AG04450 (cell line): ENCODE data around the gene CD46. TPM values are rescaled to one million over a fixed set of nuclear protein-coding genes. Genes with fewer than 3 reads are reported as not detected.

Source experiments
- CTCF ChIA-PET: fragments of 300-600, 350-600 bp; formaldehyde crosslinking; extraction: SDS; loops from one replicate; lab custom pipeline; 2022; ENCODE audit warnings: antibody characterized with exemption, inconsistent platforms; lab: Charles Lee
- POLR2A ChIA-PET: fragments of 350-600 bp; formaldehyde crosslinking; extraction: SDS; loops from one replicate; lab custom pipeline; 2021; ENCODE audit warnings: antibody characterized with exemption, inconsistent platforms; lab: Yijun Ruan, JAX
- DNase-seq: peaks from one replicate; pipeline ENCODE4 v3.0.0-alpha.2; 2011; ENCODE audit warnings: low read depth, low spot score
- H3K27ac ChIP-seq: one replicate; pipeline ENCODE4 v1.5.1; 2012; ENCODE audit warnings: low read depth, low read length, control low read depth
- H3K27me3 ChIP-seq: one replicate; pipeline ENCODE4 v1.6.0; 2012; ENCODE audit warnings: low read length; ENCODE audit not compliant: control insufficient read depth, insufficient read depth
- H3K4me3 ChIP-seq: 2 replicates; pipeline ENCODE4 v1.5.1; 2011; ENCODE audit warnings: mild to moderate bottlenecking, low read depth, low read length, control low read depth
- H3K9me3 ChIP-seq: 2 replicates; pipeline ENCODE4 v1.5.1; 2012; ENCODE audit warnings: low read length; ENCODE audit not compliant: control insufficient read depth, insufficient read depth
- CTCF ChIP-seq: IDR thresholded peaks from 2 replicates; pipeline ENCODE4 v1.5.1; 2011; ENCODE audit warnings: low read depth, low read length, control low read depth, inconsistent platforms
- polyA plus RNA-seq: library from polyadenylated mRNA; depleted of rRNA; stranded (reverse); fragments of >200 nt; gene quantifications from 2 replicates; pipeline ENCODE4 v1.2.3, GENCODE V29; 2011

The CD46 gene
- polyA plus RNA-seq, 1 experiment = 148 TPM

DNA sequence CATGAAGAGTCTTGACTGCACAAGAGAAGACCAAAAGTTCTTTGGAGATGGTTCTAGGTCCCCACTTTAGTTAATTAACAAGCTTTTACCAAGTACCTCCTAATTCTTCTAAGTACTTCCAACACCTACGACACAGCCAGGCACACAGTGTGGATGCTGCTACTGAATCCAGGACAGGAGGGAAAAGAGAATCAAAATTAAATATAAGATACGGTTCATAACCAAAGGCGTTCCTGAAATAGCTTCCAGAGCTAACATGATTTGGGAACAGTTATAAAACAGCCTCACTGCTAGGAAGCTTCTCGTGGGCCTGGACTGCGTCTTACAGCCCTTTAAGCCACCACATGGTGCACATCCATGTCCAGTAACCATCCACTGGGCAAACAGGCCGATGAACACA, 84.1 kb downstream of the CD46 start:
- CTCF ChIA-PET = interaction anchor here (0.9 to 2.4 kb wide), 5 partner anchors 9 to 127 kb away, joined by 3 to 11 read pairs (median 4); no protein-coding TSS in a partner anchor
- Histone ChIP-seq H3K4me3 (no peak overlapping the region), H3K9me3 (no peaks in the 10 kb centered on the region; the same call in 1 of the 2 replicates), H3K27me3 (no peaks in the 10 kb centered on the region), H3K27ac (no peak overlapping the region)
- no peak for DNase-seq
- no peak for TF ChIP-seq CTCF
- POLR2A ChIA-PET = no interaction called here

GRCh38 chr1:207836591-207837347, 84.9 kb downstream of the CD46 start:
- CTCF ChIA-PET = interaction anchor here (0.6 to 7.0 kb wide), 5 partner anchors 8 to 36 kb away, joined by 3 to 45 read pairs (median 3); no protein-coding TSS in a partner anchor

GRCh38 chr1:207837673-207838072, 85.8 kb downstream of the CD46 start:
- ChIA-PET CTCF (interaction anchor here (2.7 to 7.0 kb wide), 3 partner anchors 9 to 125 kb away, joined by 8 to 45 read pairs (median 15); no protein-coding TSS in a partner anchor), POLR2A (no interaction called here)
- Histone ChIP-seq H3K9me3 (no peaks in the 10 kb centered on the region; the same call in 1 of the 2 replicates), H3K4me3 (no peak overlapping the region), H3K27me3 (no peaks in the 10 kb centered on the region), H3K27ac (no peak overlapping the region)
- no peak for TF ChIP-seq CTCF
- no peak for DNase-seq

More at GRCh38 chr1:207836591-207837347, 84.9 kb downstream of the CD46 start:
- Histone ChIP-seq H3K27ac (no peak overlapping the region), H3K27me3 (no peaks in the 10 kb centered on the region), H3K9me3 (no peaks in the 10 kb centered on the region; the same call in 1 of the 2 replicates), H3K4me3 (no peak overlapping the region)
- no peak for TF ChIP-seq CTCF
- no peak for DNase-seq
- POLR2A ChIA-PET = interaction anchor here (0.6 kb wide), 1 partner anchor 40 kb away, joined by 5 read pairs; no protein-coding TSS in a partner anchor

- CTCF ChIA-PET = interaction anchor here (2.7 to 7.0 kb wide), 3 partner anchors 10 to 125 kb away, joined by 8 to 45 read pairs (median 15); no protein-coding TSS in a partner anchor
- Histone ChIP-seq H3K9me3 (no peaks in the 10 kb centered on the region; the same call in 1 of the 2 replicates), H3K27ac (no peak overlapping the region), H3K4me3 (no peak overlapping the region), H3K27me3 (no peaks in the 10 kb centered on the region)
- DNase-seq = no peak
- TF ChIP-seq CTCF = no peak
- POLR2A ChIA-PET = no interaction called here
These were observed 86.6 kb downstream of the CD46 start for GRCh38 chr1:207838156-207839082.
